A673 (cell line): ENCODE results near the gene ARAP2. TPM values are rescaled to one million over a fixed set of nuclear protein-coding genes. Genes with fewer than 3 reads are reported as not detected.

Experiments
- BruUV-seq: library from RNA; stranded (reverse); fragments of 400-500 nt; replicated peaks from 2 replicates; lab custom pipeline; 2021; lab: Mats Ljungman, UMichigan
- CTCF ChIA-PET: fragments of 300-600 bp; sonication (Branson Sonifier 250); formaldehyde crosslinking; loops from one replicate; lab custom pipeline; 2022; ENCODE audit warnings: antibody characterized with exemption; lab: Charles Lee
- POLR2A ChIA-PET: fragments of 300-600 bp; sonication (Branson Sonifier 250); formaldehyde crosslinking; loops from one replicate; lab custom pipeline; 2022; ENCODE audit warnings: antibody characterized with exemption; ENCODE audit not compliant: low non-redundant PET; lab: Charles Lee
- DNase-seq: peaks from one replicate; pipeline ENCODE4 v3.0.0-alpha.2; 2015; ENCODE audit warnings: low spot score
- H3K27ac ChIP-seq: fragments of 200-600 bp; sonication (generic); 2 replicates; pipeline ENCODE4 v1.5.1; 2016; ENCODE audit warnings: mixed run types, low read depth, mild to moderate bottlenecking, mixed read lengths, antibody characterized with exemption, low read length; ENCODE audit not compliant: poor library complexity, severe bottlenecking
- H3K27me3 ChIP-seq: fragments of 200-600 bp; sonication (generic); replicated peaks from 2 replicates; pipeline ENCODE4 v1.6.1; 2017; ENCODE audit warnings: mixed run types, low read depth, mild to moderate bottlenecking, mixed read lengths, antibody characterized with exemption, low read length; ENCODE audit not compliant: insufficient read depth, poor library complexity
- H3K36me3 ChIP-seq: fragments of 200-600 bp; sonication (generic); 2 replicates; pipeline ENCODE4 v1.6.1; 2016; ENCODE audit warnings: mixed run types, mild to moderate bottlenecking, mixed read lengths, antibody characterized with exemption, low read length; ENCODE audit not compliant: insufficient read depth, poor library complexity, severe bottlenecking
- H3K4me1 ChIP-seq: fragments of 200-600 bp; sonication (generic); 2 replicates; pipeline ENCODE4 v1.6.1; 2017; ENCODE audit warnings: mixed run types, mild to moderate bottlenecking, mixed read lengths, antibody characterized with exemption, low read length; ENCODE audit not compliant: insufficient read depth, poor library complexity, severe bottlenecking
- H3K4me3 ChIP-seq: fragments of 200-600 bp; sonication (generic); 2 replicates; pipeline ENCODE4 v1.5.1; 2016; ENCODE audit warnings: low read depth, mixed run types, mild to moderate bottlenecking, mixed read lengths, low read length; ENCODE audit not compliant: poor library complexity, severe bottlenecking
- H3K9me3 ChIP-seq: fragments of 200-600 bp; sonication (generic); 2 replicates; pipeline ENCODE4 v1.6.1; 2016; ENCODE audit warnings: mixed run types, low read depth, mild to moderate bottlenecking, mixed read lengths, antibody characterized with exemption, low read length; ENCODE audit not compliant: poor library complexity, severe bottlenecking
- CTCF ChIP-seq: fragments of 300-800, 200-600 bp; sonication (generic); conservative IDR thresholded peaks from 2 replicates; pipeline ENCODE4 v1.5.1; 2017; ENCODE audit warnings: low read depth, mild to moderate bottlenecking, antibody characterized with exemption, low read length, moderate library complexity, mixed read lengths
- EZH2 ChIP-seq: fragments of 200-600 bp; sonication (generic); IDR thresholded peaks from 2 replicates; pipeline ENCODE4 v1.6.1; 2017; ENCODE audit warnings: borderline replicate concordance, low read depth, mild to moderate bottlenecking, mixed read lengths, antibody characterized with exemption, low read length; ENCODE audit not compliant: poor library complexity, severe bottlenecking
- intact Hi-C: fragments of 100-400 bp; cut with micrococcal nuclease; formaldehyde crosslinking; loops from one replicate; pipeline ENCODE4 v1.10.0; 2022; ENCODE audit not compliant: unreplicated experiment
- total RNA-seq: library from RNA; stranded (reverse); gene quantifications from 2 replicates; pipeline ENCODE4 v1.2.3, GENCODE V29; 2021

Gene ARAP2
- total RNA-seq, 1 experiment from 2014 or later: 0.06 TPM

- no peak for DNase-seq
Measured at GRCh38 chr4:36165631-36166005, 78.7 kb downstream of the ARAP2 start.

GRCh38 chr4:36164900-36165630 lies 79.2 kb downstream of the ARAP2 start:
- Histone ChIP-seq H3K27ac (no peak overlapping the region), H3K4me3 (no peak overlapping the region), H3K36me3 (no peaks in the 10 kb centered on the region), H3K27me3 (no peaks in the 10 kb centered on the region), H3K4me1 (no peaks in the 10 kb centered on the region), H3K9me3 (no peaks in the 10 kb centered on the region)
- no peak for TF ChIP-seq CTCF
- TF ChIP-seq EZH2: no peak
- CTCF ChIA-PET: no interaction called here
- no peak for DNase-seq
- intact Hi-C loops: no loop called here
- POLR2A ChIA-PET: no interaction called here
- BruUV-seq: no TSS peak

More at GRCh38 chr4:36165631-36166005, 78.7 kb downstream of the ARAP2 start:
- ChIA-PET POLR2A (no interaction called here), CTCF (no interaction called here)
- Histone ChIP-seq H3K9me3 (no peaks in the 10 kb centered on the region), H3K4me3 (no peak overlapping the region), H3K4me1 (no peaks in the 10 kb centered on the region), H3K27me3 (no peaks in the 10 kb centered on the region), H3K36me3 (no peaks in the 10 kb centered on the region), H3K27ac (no peak overlapping the region)
- BruUV-seq: no TSS peak
- intact Hi-C loops: no loop called here
- TF ChIP-seq EZH2 (no peak), CTCF (no peak)

- BruUV-seq: no TSS peak
- CTCF ChIA-PET: no interaction called here
- Histone ChIP-seq H3K9me3 (no peaks in the 10 kb centered on the region), H3K27ac (no peak overlapping the region), H3K4me1 (no peaks in the 10 kb centered on the region), H3K27me3 (no peaks in the 10 kb centered on the region), H3K4me3 (no peak overlapping the region), H3K36me3 (no peaks in the 10 kb centered on the region)
- POLR2A ChIA-PET: no interaction called here
- DNase-seq: no peak
- TF ChIP-seq EZH2 (no peak), CTCF (no peak)
- intact Hi-C loops: no loop called here
Measured at GRCh38 chr4:36163198-36163597, 81.1 kb downstream of the ARAP2 start.
